Measurements from ENCODE around the gene AP3S1. TPM values are rescaled to one million over a fixed set of nuclear protein-coding genes. Genes with fewer than 3 reads are reported as not detected.

The AP3S1 gene
- total and polyA plus RNA-seq, 9 donors, result 49.6 to 176 (median 87.2) TPM

DNA sequence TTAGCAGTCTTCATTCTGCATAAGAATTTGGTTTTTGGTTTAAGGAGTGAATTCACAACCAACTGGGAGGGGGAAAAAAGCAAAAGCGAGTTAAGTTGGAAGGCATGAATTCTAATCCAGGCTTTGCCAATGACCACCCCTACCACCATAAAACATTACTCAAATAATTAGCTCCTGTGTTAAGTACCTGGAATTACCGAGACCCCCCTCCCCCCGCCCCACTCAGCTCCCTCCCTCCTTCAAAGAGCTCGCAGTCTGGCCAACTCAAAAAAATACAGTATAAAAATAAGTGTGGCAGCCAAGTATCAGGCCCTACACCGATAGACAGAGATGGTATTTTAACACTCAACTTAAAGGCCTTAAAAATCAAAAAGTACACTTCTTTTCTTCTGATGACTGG, 862 bp upstream of the AP3S1 start:
- no peaks in the 10 kb centered on the region for H3K27me3 ChIP-seq
- H3K4me1 ChIP-seq (ENCODE audit: insufficient read depth), result peaks cover 15% of the 10 kb centered on the region
- intact Hi-C loops (cut with DNase I), result loop anchor here in 1 of 4 donors (5.0 kb wide), 1 partner anchor 209 kb away; no protein-coding TSS in a partner anchor
- H3K4me3 ChIP-seq, result peak overlapping the region; percentile 98
- 0 to 2% (median 1%) methylated on average over 5 of the region's 5 CpGs for WGBS, 3 donors
- H3K27ac ChIP-seq, result peak overlapping the region in 1 of 2 donors; percentile 87
- H3K36me3 ChIP-seq, result no peaks in the 10 kb centered on the region
- DNase-seq, result no peak
- no peaks in the 10 kb centered on the region for H3K9me3 ChIP-seq
- TF ChIP-seq POLR2A (IDR thresholded peaks at IDR 0.05), result no peak
- no peak for TF ChIP-seq EP300 (IDR thresholded peaks at IDR 0.05)
- TF ChIP-seq, protein P1, sequence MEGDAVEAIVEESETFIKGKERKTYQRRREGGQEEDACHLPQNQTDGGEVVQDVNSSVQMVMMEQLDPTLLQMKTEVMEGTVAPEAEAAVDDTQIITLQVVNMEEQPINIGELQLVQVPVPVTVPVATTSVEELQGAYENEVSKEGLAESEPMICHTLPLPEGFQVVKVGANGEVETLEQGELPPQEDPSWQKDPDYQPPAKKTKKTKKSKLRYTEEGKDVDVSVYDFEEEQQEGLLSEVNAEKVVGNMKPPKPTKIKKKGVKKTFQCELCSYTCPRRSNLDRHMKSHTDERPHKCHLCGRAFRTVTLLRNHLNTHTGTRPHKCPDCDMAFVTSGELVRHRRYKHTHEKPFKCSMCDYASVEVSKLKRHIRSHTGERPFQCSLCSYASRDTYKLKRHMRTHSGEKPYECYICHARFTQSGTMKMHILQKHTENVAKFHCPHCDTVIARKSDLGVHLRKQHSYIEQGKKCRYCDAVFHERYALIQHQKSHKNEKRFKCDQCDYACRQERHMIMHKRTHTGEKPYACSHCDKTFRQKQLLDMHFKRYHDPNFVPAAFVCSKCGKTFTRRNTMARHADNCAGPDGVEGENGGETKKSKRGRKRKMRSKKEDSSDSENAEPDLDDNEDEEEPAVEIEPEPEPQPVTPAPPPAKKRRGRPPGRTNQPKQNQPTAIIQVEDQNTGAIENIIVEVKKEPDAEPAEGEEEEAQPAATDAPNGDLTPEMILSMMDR (IDR thresholded peaks at IDR 0.05), result no peak

DNA sequence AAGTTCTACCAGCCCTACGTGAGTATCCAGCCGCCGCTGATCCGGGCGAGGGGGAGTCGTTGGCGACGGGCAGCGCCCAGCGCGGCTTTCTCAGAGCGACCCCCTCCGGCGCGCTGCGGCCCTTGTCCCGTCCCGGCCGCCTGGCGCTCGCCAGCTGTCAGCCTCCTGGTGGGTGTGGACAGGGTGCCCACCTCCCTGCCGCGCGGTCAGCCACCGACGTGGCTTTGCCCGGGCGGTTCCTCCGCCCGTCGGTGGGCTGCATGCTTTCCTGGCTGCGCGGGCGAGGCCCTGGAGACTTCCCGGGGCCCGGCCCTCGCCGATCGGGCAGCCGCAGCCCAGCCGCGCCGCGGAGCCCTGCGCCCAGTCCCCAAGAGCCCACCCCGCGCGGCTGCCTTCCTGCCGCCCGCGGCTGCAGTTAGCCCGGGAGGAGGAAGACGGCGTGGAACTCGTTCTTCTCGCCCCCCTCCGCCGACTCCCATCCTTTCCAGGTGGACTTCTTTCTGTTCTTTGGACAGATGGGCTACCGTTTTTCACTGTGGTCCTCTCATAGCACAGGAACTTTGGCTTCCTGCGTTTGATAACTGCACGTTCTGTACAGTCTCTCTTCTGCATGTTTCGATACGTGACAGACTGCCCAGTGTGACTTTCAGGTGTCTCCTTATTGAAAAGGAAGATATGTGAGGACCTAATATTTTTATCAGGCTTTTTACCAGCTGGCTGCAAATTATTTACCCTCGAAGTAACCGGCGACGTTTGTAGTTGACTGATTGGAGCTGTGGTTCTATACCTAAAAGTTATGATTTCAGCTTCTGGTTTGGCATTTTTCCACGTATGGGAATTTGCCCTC, 577 bp downstream of the AP3S1 start:
- H3K27ac ChIP-seq, result peak overlapping the region; percentile 87 to 89
- H3K36me3 ChIP-seq, result no peaks in the 10 kb centered on the region
- no peaks in the 10 kb centered on the region for H3K27me3 ChIP-seq
- 0 to 2% (median 0%) methylated on average over 57 to 68 of the region's 68 CpGs for WGBS, 3 donors
- H3K4me1 ChIP-seq (ENCODE audit: insufficient read depth), result peaks cover 15% of the 10 kb centered on the region
- intact Hi-C loops (cut with DNase I), result loop anchor here in 1 of 4 donors (5.0 kb wide), 1 partner anchor 210 kb away; no protein-coding TSS in a partner anchor
- no peak for DNase-seq
- no peaks in the 10 kb centered on the region for H3K9me3 ChIP-seq
- peak overlapping the region; percentile 98 for H3K4me3 ChIP-seq
- no peak for TF ChIP-seq EP300 (IDR thresholded peaks at IDR 0.05)
- TF ChIP-seq, protein P1 (IDR thresholded peaks at IDR 0.05), result peak in 1 of 3 donors; percentile 28

DNA sequence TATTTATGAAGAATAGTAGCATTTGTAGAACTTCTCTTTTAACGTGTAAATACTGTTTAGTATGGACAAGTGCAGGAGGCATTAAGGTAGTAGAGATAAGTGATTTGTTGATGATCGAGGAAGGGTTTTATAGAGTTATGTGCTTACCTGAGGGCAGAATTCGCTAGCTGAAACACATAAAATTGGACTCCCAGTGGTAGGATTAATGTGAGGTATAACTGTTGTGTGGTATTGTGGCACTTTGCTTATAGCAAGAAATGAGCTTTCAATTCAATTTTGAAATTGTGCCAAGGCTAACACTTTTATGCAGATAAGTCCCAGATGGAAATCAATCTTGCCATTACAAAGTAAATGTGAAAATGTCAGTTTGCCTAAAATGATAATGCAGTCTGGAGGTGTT, 1.2 kb downstream of the AP3S1 start:
- no peak overlapping the region for H3K27ac ChIP-seq
- 18 to 23% (median 20%) methylated on average over 3 of the region's 3 CpGs for WGBS, 3 donors
- no peaks in the 10 kb centered on the region for H3K36me3 ChIP-seq
- peak overlapping the region; percentile 98 for H3K4me3 ChIP-seq
- intact Hi-C loops (cut with DNase I), result loop anchor here in 1 of 4 donors (5.0 kb wide), 1 partner anchor 211 kb away; no protein-coding TSS in a partner anchor
- peaks cover 15% of the 10 kb centered on the region for H3K4me1 ChIP-seq (ENCODE audit: insufficient read depth)
- no peak for TF ChIP-seq EP300 (IDR thresholded peaks at IDR 0.05)
- TF ChIP-seq POLR2A (IDR thresholded peaks at IDR 0.05), result no peak
- TF ChIP-seq, protein P1 (IDR thresholded peaks at IDR 0.05), result no peak
- H3K9me3 ChIP-seq, result no peaks in the 10 kb centered on the region
- DNase-seq, result no peak
- H3K27me3 ChIP-seq, result no peaks in the 10 kb centered on the region

DNA sequence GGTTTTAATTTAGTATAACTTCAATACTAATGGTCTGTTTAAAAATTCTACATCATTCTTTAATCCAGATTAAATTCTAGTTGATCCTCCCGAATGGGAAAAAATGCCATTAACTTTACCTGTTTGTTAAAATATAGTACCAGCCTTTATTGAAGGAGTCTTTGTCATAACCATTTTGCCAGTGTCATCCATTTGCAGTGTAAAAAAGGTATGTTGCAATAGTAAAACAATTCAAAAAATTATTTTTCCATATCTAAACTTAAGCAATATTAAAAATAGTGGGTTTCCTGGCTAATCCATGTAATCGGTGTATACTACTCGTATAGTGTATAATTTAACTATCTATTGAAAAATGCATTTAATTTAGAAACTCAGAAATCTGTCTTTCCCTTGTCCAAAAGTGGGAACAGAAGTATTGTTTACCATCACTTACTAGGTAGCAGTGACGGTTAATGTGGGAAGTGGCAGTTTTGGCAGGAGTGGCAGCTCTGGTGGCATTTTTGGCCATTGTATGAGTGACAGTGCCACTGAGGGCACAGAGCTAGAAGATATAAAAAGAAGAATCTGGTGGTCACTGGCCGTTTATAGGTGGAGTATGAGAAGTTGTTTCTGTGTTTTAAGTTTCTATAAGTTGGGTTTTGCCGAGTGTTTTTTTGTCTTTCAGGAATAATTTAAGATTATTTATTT, 1.9 kb downstream of the AP3S1 start:
- DNase-seq, result no peak
- Histone ChIP-seq H3K4me3 (peak overlapping the region; percentile 98), H3K9me3 (no peaks in the 10 kb centered on the region), H3K4me1 (ENCODE audit: insufficient read depth) (peaks cover 15% of the 10 kb centered on the region), H3K27ac (no peak overlapping the region), H3K36me3 (no peaks in the 10 kb centered on the region), H3K27me3 (no peaks in the 10 kb centered on the region)
- intact Hi-C loops (cut with DNase I), result loop anchor here in 1 of 4 donors (5.0 kb wide), 1 partner anchor 211 kb away; no protein-coding TSS in a partner anchor
- TF ChIP-seq, protein P1 (IDR thresholded peaks at IDR 0.05), result no peak
- TF ChIP-seq EP300 (IDR thresholded peaks at IDR 0.05) (no peak), POLR2A (IDR thresholded peaks at IDR 0.05) (no peak)
- 75 to 83% (median 79%) methylated on average over 6 of the region's 6 CpGs for WGBS, 3 donors

Measured in ovary (tissue), 9 donors.